Stimulated activated CD8-positive, alpha-beta memory T cell treated with anti-CD3 and anti-CD28 coated beads, Interleukin-7, amount 100 ng/mL, for 4 hours (primary cell): Measurements from ENCODE around the gene MAP7.

ENCODE experiments used
- DNase-seq, 2 donors: peaks; one replicate each; pipeline ENCODE4 v3.0.0-alpha.2; 2020; ENCODE audit warnings: low read depth in 2 of 2

The MAP7 gene

DNA sequence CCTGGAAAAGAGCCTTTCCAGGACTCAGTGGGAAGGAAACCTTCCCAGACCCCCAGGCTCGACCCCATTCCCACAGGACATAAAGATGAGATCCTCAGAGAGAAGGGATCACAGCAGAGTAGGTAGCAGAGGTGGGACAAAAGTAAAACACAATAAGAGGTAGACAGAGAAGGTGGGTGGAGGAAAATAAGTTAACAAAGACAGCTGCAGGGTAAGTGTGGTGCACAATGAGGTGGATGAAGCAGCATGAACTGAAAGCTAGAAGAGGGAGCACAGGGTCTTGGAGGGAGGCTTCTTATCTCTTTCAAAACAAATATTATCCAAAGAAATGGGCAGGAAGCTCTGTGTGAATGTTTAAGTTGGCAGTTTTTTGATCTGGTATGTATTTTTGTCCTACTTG is 14.0 kb upstream of the MAP7 start:
- no peak for DNase-seq

DNA sequence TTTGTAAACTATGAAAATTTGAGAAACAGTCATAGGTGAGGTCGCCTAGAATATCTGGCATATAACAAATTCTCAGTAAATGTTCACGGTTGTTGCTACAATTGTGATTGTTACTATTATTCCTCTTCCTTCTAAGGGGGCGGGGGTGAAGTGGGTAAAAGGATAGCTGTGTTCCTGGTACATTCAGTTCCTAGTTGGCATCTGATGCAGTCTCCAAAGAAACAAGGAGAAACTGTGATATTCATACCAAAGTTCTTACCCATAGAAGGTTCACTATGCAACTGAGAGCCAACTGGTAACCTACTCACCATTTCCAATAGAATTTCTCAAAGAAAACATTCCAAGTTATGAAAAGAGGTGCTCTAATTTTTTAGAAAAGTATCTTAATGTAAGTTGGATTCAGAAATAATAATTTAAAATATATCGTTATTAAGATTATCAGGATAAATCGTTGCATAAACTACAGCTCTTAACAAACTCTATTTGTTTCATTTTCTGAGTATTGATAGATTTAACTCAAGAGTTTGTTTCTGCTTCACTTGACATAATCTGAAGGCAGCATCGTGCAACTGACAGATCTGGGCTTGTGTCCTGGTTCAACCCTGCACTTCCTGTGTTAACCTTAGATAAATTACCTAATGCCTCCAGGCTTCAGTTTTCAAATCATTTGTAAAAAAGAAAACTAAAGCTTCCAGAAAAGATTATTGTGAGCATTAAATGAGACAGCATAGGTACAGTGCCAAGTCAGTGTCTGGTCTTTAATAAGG is 13.3 kb upstream of the MAP7 start:
- DNase-seq: no peak

DNA sequence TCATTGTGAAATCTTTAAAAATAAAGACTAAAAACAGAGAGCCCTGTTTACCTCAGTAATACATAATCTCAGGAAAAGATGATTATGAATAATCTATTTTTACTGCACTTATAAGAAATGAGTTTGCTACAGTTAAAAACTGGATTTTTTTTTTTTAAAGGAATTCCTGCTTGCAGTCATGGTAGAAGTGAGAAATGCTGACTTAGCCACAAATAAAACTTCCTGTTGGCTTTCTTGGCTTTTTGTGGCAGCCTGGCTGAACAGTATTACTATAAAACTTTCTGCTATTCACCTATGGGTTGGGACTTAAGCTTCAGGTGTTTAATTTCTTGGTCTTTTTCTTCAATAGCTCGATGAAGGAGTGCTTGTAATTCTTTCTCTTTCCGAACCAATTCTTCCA is 12.0 kb upstream of the MAP7 start:
- DNase-seq: no peak

DNA sequence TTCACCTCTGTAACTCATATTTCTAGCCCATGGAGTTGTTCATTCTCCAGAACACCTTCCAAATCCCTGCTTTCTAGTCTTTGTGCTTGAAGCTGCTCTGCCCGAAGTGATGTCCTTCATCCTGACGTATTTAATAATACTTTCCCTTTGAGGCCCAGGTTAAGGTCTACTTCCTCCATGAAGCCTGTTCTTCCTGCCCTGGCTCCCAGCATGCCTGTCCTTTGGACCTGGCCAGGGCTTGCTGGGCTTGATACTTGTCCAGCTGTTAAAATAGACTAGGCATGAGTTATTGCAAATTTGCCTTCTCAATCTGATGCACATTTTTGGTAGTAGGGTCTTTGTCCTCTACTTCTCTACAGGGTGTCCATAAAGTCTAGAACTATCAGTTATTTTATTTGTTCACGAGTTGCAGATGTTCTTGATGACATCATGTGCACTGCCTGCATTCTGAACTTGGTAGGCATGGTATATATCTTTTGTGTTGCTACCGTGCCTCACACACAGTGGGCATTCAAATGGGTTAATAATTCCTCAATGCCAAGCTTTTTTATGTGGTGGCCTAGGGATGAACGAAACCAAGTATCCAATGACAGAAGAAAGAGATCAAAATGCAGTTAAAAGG is 3.1 kb upstream of the MAP7 start:
- no peak for DNase-seq

DNA sequence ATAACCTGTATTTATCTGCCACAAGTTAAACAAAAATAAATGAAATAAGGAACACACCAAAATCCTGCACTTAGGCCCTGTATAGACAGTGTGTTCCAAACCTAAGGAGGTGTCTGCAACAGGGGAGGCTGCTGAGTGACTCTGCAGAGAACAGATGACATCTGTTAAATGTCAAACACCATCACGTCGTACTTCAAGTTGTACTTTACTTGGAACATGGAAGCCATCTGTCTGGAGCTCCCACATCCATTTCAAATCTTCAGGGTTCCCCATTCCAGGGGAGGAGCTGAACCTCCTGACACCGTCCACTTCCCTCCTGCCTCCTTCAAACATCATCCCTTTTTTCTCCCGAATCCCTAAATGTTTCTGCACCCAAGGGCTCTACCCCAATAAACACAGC is 1.8 kb upstream of the MAP7 start:
- DNase-seq: no peak

DNA sequence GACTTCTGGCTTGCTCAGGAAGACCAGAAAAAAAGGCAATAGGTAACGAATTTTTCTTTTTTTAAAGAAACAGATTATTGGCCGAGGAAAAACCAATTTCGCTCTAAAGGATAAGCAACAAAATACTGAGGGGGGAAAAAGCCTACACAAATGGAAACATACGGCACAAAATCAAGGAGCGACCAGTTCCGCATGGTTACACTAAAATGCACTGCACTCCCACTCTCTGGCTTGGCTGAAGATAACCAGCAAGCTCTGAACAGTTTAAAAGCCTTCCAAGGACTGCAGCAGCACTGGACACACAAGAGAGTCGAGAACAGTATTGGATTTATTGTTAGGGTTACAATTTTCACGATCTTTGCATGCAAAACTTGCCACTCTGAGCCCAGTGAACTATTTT is 881 bp upstream of the MAP7 start:
- DNase-seq: no peak

DNA sequence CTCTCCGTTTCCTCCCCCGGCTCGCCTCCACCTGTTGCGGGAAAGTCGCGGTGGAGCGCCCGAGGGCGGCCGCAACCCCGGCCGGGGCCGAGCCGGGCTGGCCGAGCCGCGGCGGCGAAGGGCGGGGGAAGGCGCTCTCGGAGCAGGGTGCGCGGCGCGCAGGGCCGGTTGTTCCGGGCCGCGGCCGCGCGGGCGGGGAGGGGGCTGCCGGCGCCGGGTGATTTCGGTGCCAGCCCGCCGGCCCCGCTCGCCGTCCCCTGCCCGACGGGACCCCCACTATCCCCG is 235 bp downstream of the MAP7 start:
- no peak for DNase-seq

DNA sequence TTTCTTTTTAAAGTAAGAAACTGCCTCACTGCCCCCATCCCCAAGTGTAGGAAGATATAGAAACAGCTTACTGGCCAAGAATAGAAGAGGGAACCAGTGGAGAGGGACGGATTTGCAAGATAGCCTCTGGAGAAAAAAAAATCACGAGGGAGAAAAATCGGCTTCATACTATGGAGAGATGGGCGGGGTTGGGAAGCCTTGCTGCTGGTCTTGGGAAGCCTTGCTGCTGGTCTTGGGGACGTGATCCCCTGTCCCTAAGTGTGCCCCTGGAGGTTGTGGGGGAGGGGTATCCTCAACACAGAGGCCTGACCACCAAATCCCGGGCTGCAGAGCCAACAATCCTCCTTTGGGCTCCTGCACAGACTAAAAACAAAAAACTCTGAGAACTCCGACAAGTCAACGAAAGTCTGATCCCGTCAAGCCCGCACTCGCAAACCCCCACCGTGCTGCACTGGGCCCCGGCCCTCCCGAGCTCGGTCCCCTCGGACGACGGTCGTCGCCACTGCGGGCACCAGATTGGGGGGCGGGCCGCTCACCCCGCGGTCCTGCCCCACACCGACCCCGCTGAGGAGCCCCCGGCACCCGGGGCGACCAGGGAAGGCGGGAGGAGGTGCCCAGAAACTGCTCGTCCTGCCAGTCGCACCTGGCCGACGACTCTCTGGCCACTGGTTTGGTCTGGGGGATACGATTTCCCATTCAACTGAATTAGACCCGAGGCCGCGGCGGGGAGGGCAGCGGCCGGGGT is 750 bp downstream of the MAP7 start:
- no peak for DNase-seq

DNA sequence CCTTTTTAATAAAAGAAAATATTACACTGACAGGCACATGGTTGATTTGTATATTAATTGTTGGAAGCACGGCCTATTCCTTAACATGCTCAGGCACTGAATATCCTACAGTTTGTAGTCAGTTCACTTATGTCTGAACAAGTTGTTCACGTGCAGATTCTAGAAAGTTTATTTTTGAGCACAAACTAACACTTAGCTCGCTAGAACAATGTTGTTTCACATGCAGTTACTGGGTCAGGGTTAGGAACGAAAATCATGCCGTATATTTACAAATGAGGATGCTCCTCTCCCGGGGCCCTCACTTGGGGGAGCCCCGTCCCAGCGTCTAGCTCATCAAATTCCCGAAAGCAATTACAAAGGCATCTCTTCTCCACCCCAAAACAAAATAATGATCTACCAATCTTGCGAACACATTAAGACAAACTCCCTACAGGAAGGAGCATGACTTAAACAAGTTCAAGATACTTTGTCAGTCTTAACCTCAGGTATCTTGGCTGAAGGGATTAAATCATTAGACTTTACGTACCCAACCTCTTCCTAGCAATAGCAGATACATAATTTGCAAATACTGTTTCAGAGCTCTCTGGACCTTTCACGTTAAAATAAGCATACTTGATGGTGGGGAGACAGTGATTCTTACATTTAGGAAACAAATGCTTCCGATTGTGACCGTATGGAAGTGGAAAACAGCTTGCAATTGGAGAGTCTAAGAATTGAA is 1.5 kb downstream of the MAP7 start:
- DNase-seq: no peak

DNA sequence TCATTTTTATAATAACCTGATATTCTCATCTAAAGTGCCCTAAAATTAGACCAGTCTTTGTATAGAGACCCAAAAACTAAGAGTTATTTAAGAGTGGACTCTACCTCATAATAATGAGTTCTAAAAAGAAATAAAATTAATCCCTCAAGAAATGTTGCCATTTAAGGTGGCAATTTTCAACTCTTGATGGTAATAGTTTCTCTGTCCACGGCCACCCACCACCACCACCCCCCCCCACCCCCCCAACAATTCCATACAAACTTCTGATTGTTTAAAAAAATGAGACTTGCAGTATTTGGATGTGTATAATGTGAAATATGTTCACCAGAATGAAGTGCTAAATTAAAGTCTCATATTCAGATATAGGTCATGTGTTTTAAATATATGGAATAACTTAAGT is 2.4 kb downstream of the MAP7 start:
- DNase-seq: no peak

DNA sequence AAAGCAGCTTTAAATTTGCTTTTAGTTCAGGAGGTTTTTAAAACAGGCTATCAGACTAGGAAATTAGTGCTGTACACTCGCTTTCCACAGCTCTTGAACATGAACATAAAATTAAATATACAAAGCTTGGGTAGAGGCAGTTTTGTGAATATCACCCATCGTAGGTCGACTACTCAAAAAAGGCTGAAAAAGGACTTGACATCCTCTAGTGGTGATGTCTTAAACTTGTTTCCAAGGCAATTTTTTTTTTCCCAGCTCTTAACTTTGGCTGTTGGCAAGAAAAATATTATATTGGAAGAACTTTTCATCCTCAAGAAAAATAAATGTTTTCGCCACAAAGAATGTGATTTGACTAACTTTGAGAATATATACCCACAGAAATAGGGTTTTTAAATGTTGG is 2.9 kb downstream of the MAP7 start:
- no peak for DNase-seq

DNA sequence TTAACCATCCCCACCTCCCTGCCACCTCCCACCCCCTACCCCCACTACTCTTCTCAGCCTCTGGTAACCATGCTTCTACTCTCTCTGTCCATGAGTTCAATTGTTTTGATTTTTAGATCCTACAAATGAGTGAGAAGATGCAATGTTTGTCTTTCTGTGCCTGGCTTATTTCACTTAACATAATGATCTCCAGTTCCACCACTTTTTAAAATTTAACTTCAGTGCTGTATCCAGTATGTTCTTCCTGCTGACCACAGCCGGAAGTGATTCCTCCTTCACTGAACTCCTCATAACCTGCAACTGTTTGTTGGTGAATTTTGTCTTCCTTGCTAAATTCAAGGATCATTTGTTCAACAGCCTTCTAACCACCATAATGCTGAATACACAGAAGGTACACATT is 3.9 kb downstream of the MAP7 start:
- DNase-seq: no peak

DNA sequence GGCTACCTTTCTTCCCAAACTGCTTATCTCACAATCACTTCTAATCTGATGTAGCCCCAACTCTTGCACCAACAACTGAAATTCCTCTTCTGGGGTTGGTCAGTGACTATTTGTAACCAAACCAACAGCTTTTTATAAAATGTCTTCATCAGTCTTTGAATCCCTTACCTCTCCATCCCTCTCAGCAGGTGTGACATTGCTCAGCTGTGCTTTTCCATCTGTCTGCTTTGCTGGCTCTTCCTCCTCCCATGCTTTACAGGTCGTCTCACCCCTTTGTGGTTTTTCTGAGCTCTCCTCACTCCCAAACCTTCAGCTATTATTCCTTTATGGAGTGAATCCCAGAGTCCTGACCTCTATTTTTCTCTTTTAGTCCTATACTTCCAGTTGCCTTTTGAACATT is 5.9 kb downstream of the MAP7 start:
- DNase-seq: no peak

DNA sequence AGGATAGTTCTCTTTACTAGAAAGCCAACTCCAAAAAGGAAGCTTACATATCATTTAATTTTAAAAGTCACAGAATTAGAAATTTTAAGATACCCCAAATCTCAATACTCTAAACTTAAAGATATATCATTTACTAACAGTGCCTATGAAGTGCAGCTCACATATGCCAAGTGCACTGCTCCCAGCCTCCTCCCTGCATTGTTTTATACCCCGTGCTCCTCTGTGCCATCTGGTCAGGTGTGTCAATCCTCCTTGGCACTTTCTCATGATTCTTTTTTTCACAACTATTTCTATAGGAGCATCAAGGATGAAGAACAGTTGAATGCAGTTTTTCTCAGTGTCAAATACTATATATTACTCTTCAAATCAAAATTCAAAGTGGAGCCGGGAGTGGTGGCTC is 8.8 kb downstream of the MAP7 start:
- DNase-seq: no peak

DNA sequence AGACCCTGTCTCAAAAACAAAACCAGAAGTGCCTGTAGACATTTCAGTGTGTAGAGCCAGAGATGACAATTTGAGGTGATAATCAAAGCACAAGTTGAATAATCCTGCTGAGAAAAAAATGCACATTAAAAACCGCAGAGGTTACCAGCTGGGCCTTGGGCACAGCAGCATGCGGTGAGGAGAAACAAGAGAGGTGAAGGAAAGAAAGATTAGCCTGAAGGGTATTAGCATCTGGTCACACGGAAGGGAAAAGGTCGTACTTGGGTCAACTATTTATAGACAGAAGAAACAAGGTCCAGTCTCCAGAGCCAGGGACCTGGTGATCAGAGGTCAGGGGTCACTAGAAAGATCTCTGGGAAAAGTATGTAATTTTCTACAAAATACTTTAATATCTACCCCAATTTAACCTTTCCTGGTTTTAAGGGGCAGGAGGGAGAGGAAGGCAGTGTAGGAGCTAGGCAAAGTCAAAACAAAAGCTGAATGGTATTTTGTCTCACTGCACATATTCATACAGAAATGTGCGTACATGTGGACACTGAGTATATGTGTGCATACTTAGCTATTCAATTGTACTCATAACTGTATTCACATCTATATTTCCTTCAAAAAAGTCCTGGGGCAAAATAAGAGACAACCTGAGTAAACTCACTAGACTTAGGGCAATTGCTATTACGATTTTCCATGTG is 10.1 kb downstream of the MAP7 start:
- DNase-seq: no peak

DNA sequence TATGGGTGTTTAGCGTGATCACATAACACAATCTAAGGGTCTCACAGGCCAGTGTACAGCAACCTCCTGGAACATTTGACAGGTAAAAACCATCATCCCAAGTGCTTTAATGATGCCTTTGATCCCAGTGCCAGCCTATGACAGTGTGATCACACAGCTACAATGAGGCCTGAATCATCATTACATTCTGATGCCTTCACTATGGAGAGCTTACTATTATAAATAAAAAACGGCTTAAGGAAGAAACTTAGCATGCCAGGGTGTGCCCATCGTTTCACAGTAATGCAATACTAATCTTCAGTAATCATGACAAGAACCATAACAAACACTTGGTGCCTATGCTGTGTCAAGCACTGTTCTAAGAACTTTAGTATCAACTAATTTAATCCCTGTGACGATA is 11.4 kb downstream of the MAP7 start:
- DNase-seq: no peak

DNA sequence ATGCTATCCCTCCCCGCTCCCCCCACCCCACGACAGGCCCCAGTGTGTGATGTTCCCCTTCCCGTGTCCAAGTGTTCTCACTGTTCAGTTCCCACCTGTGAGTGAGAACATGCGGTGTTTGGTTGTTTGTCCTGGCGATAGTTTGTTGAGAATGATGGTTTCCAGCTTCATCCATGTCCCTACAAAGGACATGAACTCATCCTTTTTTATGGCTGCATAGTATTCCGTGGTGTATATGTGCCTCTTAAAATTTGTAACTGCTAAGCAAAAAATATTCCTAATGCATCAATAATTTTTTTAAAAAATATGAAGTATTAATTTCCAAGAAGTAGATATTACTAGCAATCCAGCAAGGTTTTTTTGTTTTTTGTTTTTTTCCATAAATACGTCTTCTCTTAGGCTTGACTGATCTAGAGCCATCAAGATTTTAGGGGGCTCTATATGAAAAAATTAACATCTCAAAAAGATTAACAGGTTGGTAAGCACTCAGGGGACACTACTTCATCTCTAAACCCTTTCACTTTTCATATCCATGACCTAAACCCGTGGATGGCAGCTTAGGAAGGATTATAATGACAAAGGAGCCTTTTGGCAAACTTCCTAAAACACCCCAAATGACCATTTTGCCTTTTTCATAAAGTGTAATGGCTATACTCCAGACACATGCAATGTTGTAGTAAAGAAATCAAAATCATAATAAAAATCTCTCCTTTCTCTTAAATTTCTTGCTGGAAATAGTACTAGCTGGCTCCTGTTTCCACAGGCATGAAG is 14.2 kb downstream of the MAP7 start:
- DNase-seq: no peak

DNA sequence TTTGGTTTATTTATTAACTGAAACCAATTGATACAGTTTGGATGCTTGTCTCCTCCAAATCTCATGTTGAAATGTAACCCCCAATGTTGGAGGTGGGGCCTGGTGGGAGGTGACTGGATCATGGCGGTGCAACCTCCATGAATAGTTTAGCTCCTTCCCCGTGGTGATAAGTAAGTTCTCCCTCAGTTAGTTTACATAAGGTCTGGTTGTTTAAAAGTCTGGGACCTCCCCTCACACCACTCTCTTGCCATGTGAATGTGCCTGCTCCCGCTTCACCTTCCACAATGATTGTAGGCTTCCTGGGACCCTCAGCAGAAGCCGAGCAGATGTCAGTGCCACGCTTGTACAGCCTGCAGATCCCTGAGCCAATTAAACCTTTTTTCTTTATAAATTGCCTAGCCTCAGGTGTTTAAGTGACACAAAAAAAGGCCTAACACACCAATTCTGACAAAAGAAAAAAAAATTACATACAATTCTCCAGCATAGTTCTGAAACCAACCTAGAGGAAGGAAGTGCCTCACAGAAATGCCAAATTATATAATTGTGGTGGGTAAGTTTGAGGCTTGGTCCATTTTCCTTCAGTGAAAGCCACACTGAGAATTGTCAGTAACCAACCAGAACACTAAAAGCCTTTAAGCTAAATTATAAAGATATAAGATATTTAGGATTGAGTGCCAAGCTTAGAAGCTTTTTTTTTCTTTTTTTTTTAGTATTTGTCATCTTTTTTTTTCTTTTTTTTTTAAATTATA is 15.0 kb downstream of the MAP7 start:
- no peak for DNase-seq

DNA sequence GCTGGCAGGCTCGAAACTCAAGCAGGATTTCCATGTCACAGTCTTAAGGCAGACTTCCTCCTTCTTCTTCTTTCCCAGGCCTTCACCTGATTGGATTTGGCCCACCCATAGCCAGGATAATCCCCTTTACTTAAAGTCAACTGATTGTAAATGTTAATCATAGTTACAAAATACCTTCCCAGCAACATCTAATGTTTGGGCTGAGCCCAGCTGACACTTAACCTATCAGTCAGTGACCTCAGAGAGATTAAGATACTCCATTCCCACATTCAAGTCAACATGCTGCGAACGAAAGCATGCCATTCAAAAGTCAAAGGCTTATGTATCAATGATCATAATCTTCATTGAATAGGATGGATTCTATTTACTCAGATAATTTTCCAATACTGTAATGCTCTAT is 16.0 kb downstream of the MAP7 start:
- DNase-seq: no peak

DNA sequence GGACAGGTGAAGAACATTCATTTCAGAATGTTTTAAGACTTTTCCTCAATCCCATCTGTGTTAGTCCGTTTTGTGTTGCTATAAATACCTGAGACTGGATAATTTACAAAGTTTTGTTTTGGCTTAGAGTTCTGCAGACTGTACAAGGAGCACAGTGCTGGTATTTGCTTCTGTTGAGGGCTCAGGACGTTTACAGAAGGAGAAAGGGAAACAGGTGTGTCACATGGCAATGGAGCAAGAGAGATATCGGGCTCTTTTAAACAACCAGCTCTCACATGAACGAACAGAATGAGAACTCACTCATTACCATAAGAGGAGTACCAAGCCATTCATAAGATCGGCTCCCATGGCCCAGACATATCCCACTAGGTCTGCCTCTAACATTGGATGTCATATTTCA is 16.7 kb downstream of the MAP7 start:
- DNase-seq: no peak

DNA sequence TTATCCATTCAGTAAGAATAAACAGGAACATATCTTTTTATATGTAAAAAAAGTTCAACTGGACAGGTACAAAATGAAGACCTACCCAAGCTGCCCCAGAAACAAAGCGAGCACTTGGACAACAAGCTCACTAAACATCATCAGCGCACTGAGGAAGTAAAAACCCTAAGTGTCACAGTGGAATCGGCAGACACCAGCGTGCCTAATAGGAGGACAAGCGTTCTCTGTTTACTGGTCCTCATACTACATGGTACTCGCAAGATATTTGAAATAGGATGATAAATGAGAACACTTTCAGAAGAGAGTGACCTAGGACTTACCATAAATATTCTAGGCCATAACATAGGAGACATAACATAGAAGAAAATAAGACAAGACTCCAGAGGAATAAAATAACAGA is 18.2 kb downstream of the MAP7 start:
- DNase-seq: no peak
